ENCODE results near the gene LAMTOR4.

- TF ChIP-seq CTCF (IDR thresholded peaks at IDR 0.05) (no peak), EZH2phosphoT487 (IDR thresholded peaks at IDR 0.05) (no peak)
These were observed 45.5 kb upstream of the LAMTOR4 start for GRCh38 chr7:100102950-100103840.

Measured in neural progenitor cell (in vitro differentiated cells).